HepG2 (cell line): ENCODE results near the gene FDXR. TPM values are rescaled to one million over a fixed set of nuclear protein-coding genes. Genes with fewer than 3 reads are reported as not detected.

Source experiments
- ATAC-seq: fragments of 200-7000 bp; cut with Tn5 transposase; 3 replicates; pipeline ENCODE4 v1.9.1; 2020; ENCODE audit warnings: mild to moderate bottlenecking, moderate library complexity
- BruUV-seq: library from RNA; stranded (reverse); fragments of 400-500 nt; replicated peaks from 2 replicates; lab custom pipeline; 2021; lab: Mats Ljungman, UMichigan
- CTCF ChIA-PET: fragments of 300-600 bp; formaldehyde crosslinking; extraction: SDS; loops from one replicate; lab custom pipeline; 2021; ENCODE audit warnings: low total read pairs, inconsistent platforms, low intra/inter-chr PET ratio; lab: Yijun Ruan, JAX
- POLR2A ChIA-PET: fragments of 350-600 bp; sonication (Branson Sonifier 250); formaldehyde crosslinking; loops from one replicate; lab custom pipeline; 2020; ENCODE audit warnings: antibody characterized with exemption, inconsistent platforms; lab: Yijun Ruan, JAX
- DNase-seq: peaks from one replicate; pipeline ENCODE4 v3.0.0-alpha.2; 2015; ENCODE audit warnings: low spot score
- FAIRE-seq: peaks from 3 replicates; lab custom pipeline; 2011; peaks lifted over from hg19 to GRCh38; lab: Jason Lieb, UNC
- H2AFZ ChIP-seq: one replicate; pipeline ENCODE4 v1.6.1; 2011; ENCODE audit warnings: low read length, inconsistent platforms
- H3K27ac ChIP-seq: fragments of 300-600 bp; 3 replicates; pipeline ENCODE4 v1.8.0; 2011; ENCODE audit warnings: mixed run types, mild to moderate bottlenecking, mixed read lengths, low read length, inconsistent platforms; ENCODE audit not compliant: insufficient read depth; ENCODE audit errors: extremely low read length
- H3K27me3 ChIP-seq, 2 experiments: fragments of 200-600 bp in 1 of 2; 2 replicates in 1 of 2; 3 replicates in 1 of 2; pipeline versions ENCODE4 v1.6.0 to v1.8.0; 2011; ENCODE audit warnings: low read length in 2 of 2, mild to moderate bottlenecking in 2 of 2, moderate library complexity in 2 of 2, inconsistent platforms in 1 of 2; ENCODE audit not compliant: insufficient read depth in 2 of 2, control insufficient read depth in 1 of 2
- H3K36me3 ChIP-seq, 2 experiments: fragments of 200-600 bp in 1 of 2; replicated peaks in 1 of 2; 2 replicates in 1 of 2; 3 replicates in 1 of 2; pipeline versions ENCODE4 v1.5.1 to v1.8.0; 2011; ENCODE audit warnings: low read length in 2 of 2, inconsistent platforms in 1 of 2; ENCODE audit not compliant: insufficient read depth in 2 of 2, control insufficient read depth in 1 of 2
- H3K4me1 ChIP-seq: 2 replicates; pipeline ENCODE4 v1.5.1; 2012; ENCODE audit warnings: low read length, inconsistent platforms; ENCODE audit not compliant: insufficient read depth
- H3K4me2 ChIP-seq: 2 replicates; pipeline ENCODE4 v1.6.0; 2011; ENCODE audit warnings: low read depth, low read length, inconsistent platforms
- H3K4me3 ChIP-seq, 3 experiments: fragments of 200-600 bp in 1 of 3; sonication (generic), shearing (Covaris generic) in 1 of 3; replicated peaks in 1 of 3; 2 replicates each; pipeline ENCODE4 v1.5.1; 2011 to 2016; ENCODE audit warnings: low read length in 3 of 3, inconsistent platforms in 2 of 3, low read depth in 2 of 3, mild to moderate bottlenecking in 2 of 3, control low read depth in 1 of 3, mixed read lengths in 1 of 3; ENCODE audit not compliant: insufficient read depth in 1 of 3
- H3K79me2 ChIP-seq: one replicate; pipeline ENCODE4 v1.6.1; 2011; ENCODE audit warnings: low read length, inconsistent platforms; ENCODE audit not compliant: insufficient read depth
- H3K9ac ChIP-seq: 2 replicates; pipeline ENCODE4 v1.6.0; 2011; ENCODE audit warnings: mild to moderate bottlenecking, low read depth, low read length, inconsistent platforms; ENCODE audit not compliant: insufficient read depth
- H3K9me3 ChIP-seq: 2 replicates; pipeline ENCODE4 v1.5.1; 2012; ENCODE audit warnings: mild to moderate bottlenecking, low read length
- H4K20me1 ChIP-seq: 2 replicates; pipeline ENCODE4 v1.6.0; 2011; ENCODE audit warnings: inconsistent platforms, mild to moderate bottlenecking, low read length, moderate library complexity; ENCODE audit not compliant: insufficient read depth
- HOXA9 ChIP-seq: sonication (generic); formaldehyde crosslinking; IDR thresholded peaks from 2 replicates; pipeline ENCODE4 v1.8.1; 2022; ENCODE audit warnings: missing genetic modification reagents, mild to moderate bottlenecking, moderate library complexity, borderline replicate concordance
- MTF1 ChIP-seq: sonication (generic); formaldehyde crosslinking; IDR thresholded peaks from 2 replicates; pipeline ENCODE4 v1.5.0; 2020; ENCODE audit warnings: missing genetic modification reagents
- SETDB1 ChIP-seq: sonication (generic); formaldehyde crosslinking; IDR thresholded peaks from 2 replicates; pipeline ENCODE4 v1.5.1; 2020; ENCODE audit warnings: missing genetic modification reagents, mild to moderate bottlenecking, borderline replicate concordance
- ZNF326 ChIP-seq: sonication (generic); formaldehyde crosslinking; IDR thresholded peaks from 2 replicates; pipeline ENCODE4 v1.4.0; 2020; ENCODE audit warnings: missing genetic modification reagents, borderline replicate concordance
- ZNF543 ChIP-seq: sonication (generic); formaldehyde crosslinking; IDR thresholded peaks from 2 replicates; pipeline ENCODE4 v1.4.0; 2020; ENCODE audit warnings: mild to moderate bottlenecking, missing genetic modification reagents
- WGBS: methylation state at CpG from one replicate; pipeline ENCODE4 v1.1.6; 2017; ENCODE audit warnings: low lambda C conversion rate; 5-methylcytosine and 5-hydroxymethylcytosine counted together
- in situ Hi-C: cut with HindIII; loops from 2 replicates; pipeline ENCODE4 v1.10.0; 2017; ENCODE audit warnings: low pct_unique_long_range_greater_than_20kb; ENCODE audit not compliant: extremely low pct_ligation_motif_present
- intact Hi-C: fragments of 100-400 bp; cut with micrococcal nuclease; formaldehyde crosslinking; loops from one replicate; pipeline ENCODE4 v1.10.0; 2022; ENCODE audit not compliant: unreplicated experiment
- polyA plus RNA-seq, 8 experiments: library from polyadenylated mRNA; depleted of rRNA in 3 of 8; stranded (reverse) in 7 of 8; unstranded in 1 of 8; fragments of >200 nt; fragmentation: Illumina TruSeq in 4 of 8; extraction: Trizol in 4 of 8; gene quantifications; 2 replicates each; pipeline versions ENCODE4 v1.2.1 to v1.2.3, GENCODE V29; 2011 to 2016; ENCODE audit warnings: low read depth in 4 of 8, missing spikeins in 1 of 8, mixed read lengths in 1 of 8; ENCODE audit not compliant: insufficient read depth in 1 of 8
- total RNA-seq, 5 experiments: library from RNA; depleted of rRNA; stranded (reverse); fragments of >200 nt; fragmentation: Illumina TruSeq; extraction: Trizol; gene quantifications; 2 replicates each; pipeline ENCODE4 v1.2.3, GENCODE V29; 2016; ENCODE audit warnings: low read depth in 1 of 5
- TF ChIP-seq, protein P1 (sequence below): sonication (generic); formaldehyde crosslinking; IDR thresholded peaks from 2 replicates; pipeline ENCODE4 v1.8.0; 2022; ENCODE audit warnings: missing genetic modification reagents, mild to moderate bottlenecking, borderline replicate concordance
- TF ChIP-seq, protein P2 (sequence below): IDR thresholded peaks from 2 replicates; pipeline ENCODE4 v1.6.1; 2016; ENCODE audit warnings: low read depth, missing genetic modification reagents, missing compliant biosample characterization
- TF ChIP-seq, protein P3 (sequence below): sonication (generic); formaldehyde crosslinking; IDR thresholded peaks from one replicate; pipeline ENCODE4 v1.5.1; 2020; ENCODE audit warnings: mild to moderate bottlenecking, missing genetic modification reagents; ENCODE audit errors: not compliant biosample characterization

Gene FDXR
- total and polyA plus RNA-seq, 2 of the 13 experiments (the other 11 are each of a cell fraction or from before 2014, with no cell fraction given) = 23.4 to 116 TPM

DNA sequence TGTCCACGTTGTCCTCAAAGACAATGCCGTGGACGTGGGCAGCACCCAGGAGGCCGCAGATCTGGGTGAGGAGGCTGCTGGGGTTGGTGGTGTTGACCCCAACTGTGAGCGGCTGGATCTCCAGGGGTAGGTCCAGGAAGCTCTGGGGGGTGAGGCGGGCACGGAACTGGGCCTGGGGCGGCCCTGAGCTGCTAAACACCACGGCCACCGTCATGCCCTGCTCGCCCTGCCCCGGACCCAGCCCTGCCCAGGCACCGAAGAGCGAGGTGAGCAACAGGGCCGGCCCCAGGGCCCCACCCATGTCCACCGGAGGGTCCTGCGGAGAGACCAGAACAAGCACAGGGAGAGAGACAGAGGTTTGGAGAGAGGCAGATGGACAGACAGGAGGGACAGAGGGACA is 18.0 kb downstream of the FDXR start:
- Histone ChIP-seq H4K20me1 (no peaks in the 10 kb centered on the region; the same call in 1 of the 2 replicates), H3K9ac (no peak overlapping the region), H3K4me2 (no peak overlapping the region), H3K9me3 (no peaks in the 10 kb centered on the region), H2AFZ (no peak overlapping the region), H3K4me1 (peaks cover 9% of the 10 kb centered on the region), H3K27me3 (peaks cover 24 to 88% of the 10 kb centered on the region in 2 experiments), H3K27ac (no peak overlapping the region), H3K4me3 (no peak overlapping the region), H3K79me2 (no peaks in the 10 kb centered on the region), H3K36me3 (no peaks in the 10 kb centered on the region)
- no peak for DNase-seq
- CTCF ChIA-PET = no interaction called here
- 16% methylated on average over 15 of the region's 17 CpGs for WGBS
- no TSS peak for BruUV-seq
- in situ Hi-C loops = no loop called here
- intact Hi-C loops = no loop called here
- POLR2A ChIA-PET = interaction anchor here (2.3 kb wide), 1 partner anchor 18 kb away, joined by 9 read pairs; the partner anchor contains the start of gene FDXR
- ATAC-seq = no peak
- FAIRE-seq = no peak
- TF ChIP-seq ZNF543 (CRISPR knock-in tag) (no peak), ZNF326 (CRISPR knock-in tag) (no peak), HOXA9 (no peak), MTF1 (CRISPR knock-in tag) (no peak), SETDB1 (CRISPR knock-in tag) (no peak)
- TF ChIP-seq, protein P1, sequence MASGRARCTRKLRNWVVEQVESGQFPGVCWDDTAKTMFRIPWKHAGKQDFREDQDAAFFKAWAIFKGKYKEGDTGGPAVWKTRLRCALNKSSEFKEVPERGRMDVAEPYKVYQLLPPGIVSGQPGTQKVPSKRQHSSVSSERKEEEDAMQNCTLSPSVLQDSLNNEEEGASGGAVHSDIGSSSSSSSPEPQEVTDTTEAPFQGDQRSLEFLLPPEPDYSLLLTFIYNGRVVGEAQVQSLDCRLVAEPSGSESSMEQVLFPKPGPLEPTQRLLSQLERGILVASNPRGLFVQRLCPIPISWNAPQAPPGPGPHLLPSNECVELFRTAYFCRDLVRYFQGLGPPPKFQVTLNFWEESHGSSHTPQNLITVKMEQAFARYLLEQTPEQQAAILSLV (CRISPR knock-in tag) = no peak
- TF ChIP-seq, protein P2, sequence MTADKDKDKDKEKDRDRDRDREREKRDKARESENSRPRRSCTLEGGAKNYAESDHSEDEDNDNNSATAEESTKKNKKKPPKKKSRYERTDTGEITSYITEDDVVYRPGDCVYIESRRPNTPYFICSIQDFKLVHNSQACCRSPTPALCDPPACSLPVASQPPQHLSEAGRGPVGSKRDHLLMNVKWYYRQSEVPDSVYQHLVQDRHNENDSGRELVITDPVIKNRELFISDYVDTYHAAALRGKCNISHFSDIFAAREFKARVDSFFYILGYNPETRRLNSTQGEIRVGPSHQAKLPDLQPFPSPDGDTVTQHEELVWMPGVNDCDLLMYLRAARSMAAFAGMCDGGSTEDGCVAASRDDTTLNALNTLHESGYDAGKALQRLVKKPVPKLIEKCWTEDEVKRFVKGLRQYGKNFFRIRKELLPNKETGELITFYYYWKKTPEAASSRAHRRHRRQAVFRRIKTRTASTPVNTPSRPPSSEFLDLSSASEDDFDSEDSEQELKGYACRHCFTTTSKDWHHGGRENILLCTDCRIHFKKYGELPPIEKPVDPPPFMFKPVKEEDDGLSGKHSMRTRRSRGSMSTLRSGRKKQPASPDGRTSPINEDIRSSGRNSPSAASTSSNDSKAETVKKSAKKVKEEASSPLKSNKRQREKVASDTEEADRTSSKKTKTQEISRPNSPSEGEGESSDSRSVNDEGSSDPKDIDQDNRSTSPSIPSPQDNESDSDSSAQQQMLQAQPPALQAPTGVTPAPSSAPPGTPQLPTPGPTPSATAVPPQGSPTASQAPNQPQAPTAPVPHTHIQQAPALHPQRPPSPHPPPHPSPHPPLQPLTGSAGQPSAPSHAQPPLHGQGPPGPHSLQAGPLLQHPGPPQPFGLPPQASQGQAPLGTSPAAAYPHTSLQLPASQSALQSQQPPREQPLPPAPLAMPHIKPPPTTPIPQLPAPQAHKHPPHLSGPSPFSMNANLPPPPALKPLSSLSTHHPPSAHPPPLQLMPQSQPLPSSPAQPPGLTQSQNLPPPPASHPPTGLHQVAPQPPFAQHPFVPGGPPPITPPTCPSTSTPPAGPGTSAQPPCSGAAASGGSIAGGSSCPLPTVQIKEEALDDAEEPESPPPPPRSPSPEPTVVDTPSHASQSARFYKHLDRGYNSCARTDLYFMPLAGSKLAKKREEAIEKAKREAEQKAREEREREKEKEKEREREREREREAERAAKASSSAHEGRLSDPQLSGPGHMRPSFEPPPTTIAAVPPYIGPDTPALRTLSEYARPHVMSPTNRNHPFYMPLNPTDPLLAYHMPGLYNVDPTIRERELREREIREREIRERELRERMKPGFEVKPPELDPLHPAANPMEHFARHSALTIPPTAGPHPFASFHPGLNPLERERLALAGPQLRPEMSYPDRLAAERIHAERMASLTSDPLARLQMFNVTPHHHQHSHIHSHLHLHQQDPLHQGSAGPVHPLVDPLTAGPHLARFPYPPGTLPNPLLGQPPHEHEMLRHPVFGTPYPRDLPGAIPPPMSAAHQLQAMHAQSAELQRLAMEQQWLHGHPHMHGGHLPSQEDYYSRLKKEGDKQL (CRISPR knock-in tag) = no peak
- TF ChIP-seq, protein P3, sequence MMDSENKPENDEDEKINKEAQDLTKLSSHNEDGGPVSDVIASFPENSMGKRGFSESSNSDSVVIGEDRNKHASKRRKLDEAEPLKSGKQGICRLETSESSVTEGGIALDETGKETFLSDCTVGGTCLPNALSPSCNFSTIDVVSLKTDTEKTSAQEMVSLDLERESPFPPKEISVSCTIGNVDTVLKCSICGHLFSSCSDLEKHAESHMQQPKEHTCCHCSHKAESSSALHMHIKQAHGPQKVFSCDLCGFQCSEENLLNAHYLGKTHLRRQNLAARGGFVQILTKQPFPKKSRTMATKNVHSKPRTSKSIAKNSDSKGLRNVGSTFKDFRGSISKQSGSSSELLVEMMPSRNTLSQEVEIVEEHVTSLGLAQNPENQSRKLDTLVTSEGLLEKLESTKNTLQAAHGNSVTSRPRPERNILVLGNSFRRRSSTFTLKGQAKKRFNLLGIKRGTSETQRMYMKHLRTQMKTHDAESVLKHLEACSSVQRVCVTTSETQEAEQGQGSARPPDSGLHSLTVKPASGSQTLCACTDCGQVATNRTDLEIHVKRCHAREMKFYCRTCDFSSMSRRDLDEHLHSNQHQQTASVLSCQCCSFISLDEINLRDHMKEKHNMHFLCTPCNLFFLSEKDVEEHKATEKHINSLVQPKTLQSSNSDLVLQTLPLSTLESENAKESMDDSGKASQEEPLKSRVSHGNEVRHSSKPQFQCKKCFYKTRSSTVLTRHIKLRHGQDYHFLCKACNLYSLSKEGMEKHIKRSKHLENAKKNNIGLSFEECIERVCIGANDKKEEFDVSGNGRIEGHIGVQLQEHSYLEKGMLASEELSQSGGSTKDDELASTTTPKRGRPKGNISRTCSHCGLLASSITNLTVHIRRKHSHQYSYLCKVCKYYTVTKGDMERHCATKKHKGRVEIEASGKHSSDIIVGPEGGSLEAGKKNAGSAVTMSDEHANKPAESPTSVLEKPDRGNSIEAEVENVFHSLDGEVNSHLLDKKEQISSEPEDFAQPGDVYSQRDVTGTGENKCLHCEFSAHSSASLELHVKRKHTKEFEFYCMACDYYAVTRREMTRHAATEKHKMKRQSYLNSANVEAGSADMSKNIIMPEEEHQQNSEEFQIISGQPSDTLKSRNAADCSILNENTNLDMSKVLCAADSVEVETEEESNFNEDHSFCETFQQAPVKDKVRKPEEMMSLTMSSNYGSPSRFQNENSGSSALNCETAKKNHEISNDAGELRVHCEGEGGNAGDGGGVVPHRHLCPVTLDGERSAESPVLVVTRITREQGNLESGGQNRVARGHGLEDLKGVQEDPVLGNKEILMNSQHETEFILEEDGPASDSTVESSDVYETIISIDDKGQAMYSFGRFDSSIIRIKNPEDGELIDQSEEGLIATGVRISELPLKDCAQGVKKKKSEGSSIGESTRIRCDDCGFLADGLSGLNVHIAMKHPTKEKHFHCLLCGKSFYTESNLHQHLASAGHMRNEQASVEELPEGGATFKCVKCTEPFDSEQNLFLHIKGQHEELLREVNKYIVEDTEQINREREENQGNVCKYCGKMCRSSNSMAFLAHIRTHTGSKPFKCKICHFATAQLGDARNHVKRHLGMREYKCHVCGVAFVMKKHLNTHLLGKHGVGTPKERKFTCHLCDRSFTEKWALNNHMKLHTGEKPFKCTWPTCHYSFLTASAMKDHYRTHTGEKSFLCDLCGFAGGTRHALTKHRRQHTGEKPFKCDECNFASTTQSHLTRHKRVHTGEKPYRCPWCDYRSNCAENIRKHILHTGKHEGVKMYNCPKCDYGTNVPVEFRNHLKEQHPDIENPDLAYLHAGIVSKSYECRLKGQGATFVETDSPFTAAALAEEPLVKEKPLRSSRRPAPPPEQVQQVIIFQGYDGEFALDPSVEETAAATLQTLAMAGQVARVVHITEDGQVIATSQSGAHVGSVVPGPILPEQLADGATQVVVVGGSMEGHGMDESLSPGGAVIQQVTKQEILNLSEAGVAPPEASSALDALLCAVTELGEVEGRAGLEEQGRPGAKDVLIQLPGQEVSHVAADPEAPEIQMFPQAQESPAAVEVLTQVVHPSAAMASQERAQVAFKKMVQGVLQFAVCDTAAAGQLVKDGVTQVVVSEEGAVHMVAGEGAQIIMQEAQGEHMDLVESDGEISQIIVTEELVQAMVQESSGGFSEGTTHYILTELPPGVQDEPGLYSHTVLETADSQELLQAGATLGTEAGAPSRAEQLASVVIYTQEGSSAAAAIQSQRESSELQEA = no peak
